Trophoblast cell (in vitro differentiated cells and primary cell): ENCODE data around the gene PCP4.

Source experiments
- DNase-seq, 2 donors: peaks; one replicate each; pipeline ENCODE4 v3.0.0-alpha.2; 2016
- H2AFZ ChIP-seq: 2 replicates; pipeline ENCODE4 v1.6.1; 2013; ENCODE audit warnings: low read length, moderate library complexity, mild to moderate bottlenecking; ENCODE audit not compliant: insufficient read depth, poor library complexity
- H2AK5ac ChIP-seq: 2 replicates; pipeline ENCODE4 v1.6.1; 2013; ENCODE audit warnings: mild to moderate bottlenecking, low read length
- H2BK120ac ChIP-seq: 2 replicates; pipeline ENCODE4 v1.6.1; 2013; ENCODE audit warnings: low read length, mild to moderate bottlenecking, moderate library complexity; ENCODE audit not compliant: insufficient read depth, poor library complexity
- H2BK12ac ChIP-seq: 2 replicates; pipeline ENCODE4 v1.6.1; 2013; ENCODE audit warnings: mild to moderate bottlenecking, low read length, moderate library complexity
- H2BK5ac ChIP-seq: 2 replicates; pipeline ENCODE4 v1.6.1; 2013; ENCODE audit warnings: low read length, low read depth, moderate library complexity, mild to moderate bottlenecking; ENCODE audit not compliant: poor library complexity
- H3K14ac ChIP-seq: 2 replicates; pipeline ENCODE4 v1.6.1; 2013; ENCODE audit warnings: mild to moderate bottlenecking, low read length
- H3K18ac ChIP-seq: 2 replicates; pipeline ENCODE4 v1.6.1; 2013; ENCODE audit warnings: mild to moderate bottlenecking, low read length
- H3K23ac ChIP-seq: 2 replicates; pipeline ENCODE4 v1.6.1; 2013; ENCODE audit warnings: low read length
- H3K27ac ChIP-seq: 2 replicates; pipeline ENCODE4 v1.5.1; 2013; ENCODE audit warnings: low read depth, mild to moderate bottlenecking, inconsistent platforms, low read length, moderate library complexity
- H3K27me3 ChIP-seq: 2 replicates; pipeline ENCODE4 v1.6.1; 2013; ENCODE audit warnings: inconsistent platforms, mild to moderate bottlenecking, low read length, moderate library complexity; ENCODE audit not compliant: insufficient read depth
- H3K36me3 ChIP-seq, 2 experiments: 1 replicate in 1 of 2; 2 replicates in 1 of 2; pipeline ENCODE4 v1.6.1; 2013; ENCODE audit warnings: low read length in 2 of 2, mild to moderate bottlenecking in 2 of 2, moderate library complexity in 1 of 2; ENCODE audit not compliant: insufficient read depth in 2 of 2, control insufficient read depth in 1 of 2
- H3K4ac ChIP-seq: 2 replicates; pipeline ENCODE4 v1.6.1; 2013; ENCODE audit warnings: low read depth, mild to moderate bottlenecking, low read length, moderate library complexity
- H3K4me1 ChIP-seq, 2 experiments: 1 replicate in 1 of 2; 2 replicates in 1 of 2; pipeline ENCODE4 v1.6.1; 2013; ENCODE audit warnings: low read length in 2 of 2, mild to moderate bottlenecking in 2 of 2, moderate library complexity in 1 of 2; ENCODE audit not compliant: insufficient read depth in 2 of 2, control insufficient read depth in 1 of 2
- H3K4me2 ChIP-seq: 2 replicates; pipeline ENCODE4 v1.6.1; 2013; ENCODE audit warnings: inconsistent platforms, mild to moderate bottlenecking, low read length, moderate library complexity
- H3K4me3 ChIP-seq: 2 replicates; pipeline ENCODE4 v1.5.1; 2013; ENCODE audit warnings: mild to moderate bottlenecking, low read depth, low read length, inconsistent platforms
- H3K79me1 ChIP-seq: one replicate; pipeline ENCODE4 v1.6.1; 2013; ENCODE audit warnings: low read length
- H3K79me2 ChIP-seq: 2 replicates; pipeline ENCODE4 v1.6.1; 2013; ENCODE audit warnings: low read length, mild to moderate bottlenecking; ENCODE audit not compliant: control insufficient read depth, insufficient read depth, poor library complexity
- H3K9ac ChIP-seq: 2 replicates; pipeline ENCODE4 v1.6.1; 2013; ENCODE audit warnings: mild to moderate bottlenecking, low read length
- H3K9me3 ChIP-seq: 2 replicates; pipeline ENCODE4 v1.6.1; 2013; ENCODE audit warnings: low read depth, mild to moderate bottlenecking, control low read depth, inconsistent platforms, low read length; ENCODE audit not compliant: insufficient read depth
- H4K12ac ChIP-seq: 2 replicates; pipeline ENCODE4 v1.6.1; 2013; ENCODE audit warnings: low read depth, mild to moderate bottlenecking, low read length, moderate library complexity
- H4K8ac ChIP-seq: 2 replicates; pipeline ENCODE4 v1.6.1; 2013; ENCODE audit warnings: low read depth, mild to moderate bottlenecking, low read length, moderate library complexity
- H4K91ac ChIP-seq: one replicate; pipeline ENCODE4 v1.6.1; 2013; ENCODE audit warnings: low read depth, mild to moderate bottlenecking, low read length, moderate library complexity
- WGBS: extraction: QIAGEN DNeasy Blood & Tissue Kit; methylation state at CpG from one replicate; pipeline ENCODE4 v1.1.7; 2013; ENCODE audit warnings: missing lambda C conversion rate; ENCODE audit not compliant: insufficient read length, insufficient coverage; ENCODE audit errors: extremely low coverage; 5-methylcytosine and 5-hydroxymethylcytosine counted together

Gene PCP4

GRCh38 chr21:39976800-39977199 is 109.6 kb downstream of the PCP4 start:
- H3K4me2 ChIP-seq: no peak overlapping the region
- DNase-seq: no peak
- H2AK5ac ChIP-seq: no peak overlapping the region

More at GRCh38 chr21:39976800-39977199, 109.6 kb downstream of the PCP4 start:
- Histone ChIP-seq H3K23ac (no peak overlapping the region), H2BK5ac (no peak overlapping the region), H3K9ac (no peak overlapping the region), H3K36me3 (no peaks in the 10 kb centered on the region), H2AFZ (no peak overlapping the region), H3K14ac (no peak overlapping the region), H3K79me2 (no peaks in the 10 kb centered on the region), H4K8ac (no peak overlapping the region), H3K4me3 (no peak overlapping the region), H2BK120ac (no peak overlapping the region), H3K27ac (no peak overlapping the region), H4K91ac (no peak overlapping the region), H3K4me1 (peaks cover 8% of the 10 kb centered on the region in 2 experiments), H3K27me3 (no peaks in the 10 kb centered on the region), H4K12ac (no peak overlapping the region), H3K9me3 (peaks cover 6% of the 10 kb centered on the region), H3K18ac (no peak overlapping the region), H3K79me1 (no peaks in the 10 kb centered on the region), H3K4ac (no peak overlapping the region), H2BK12ac (no peak overlapping the region)
- WGBS: no CpG with 5 or more reads among the region's 5 CpGs
